PC-3 (cell line): ENCODE data around the gene FMNL2. TPM values are rescaled to one million over a fixed set of nuclear protein-coding genes. Genes with fewer than 3 reads are reported as not detected.
A peak's percentile ranks its signal among the peaks of the same experiment; 100 is the strongest.

Experiments used
- ATAC-seq: fragments of 200-7000 bp; cut with Tn5 transposase; 2 replicates; pipeline ENCODE4 v1.9.1; 2020; ENCODE audit warnings: mild to moderate bottlenecking, moderate library complexity
- BruUV-seq: library from RNA; stranded (reverse); fragments of 400-500 nt; replicated peaks from 2 replicates; lab custom pipeline; 2021; lab: Mats Ljungman, UMichigan
- CTCF ChIA-PET: fragments of 300-600 bp; sonication (Branson Sonifier 250); formaldehyde crosslinking; loops from one replicate; lab custom pipeline; 2022; ENCODE audit warnings: antibody characterized with exemption; lab: Charles Lee
- POLR2A ChIA-PET: fragments of 300-600 bp; sonication (Branson Sonifier 250); formaldehyde crosslinking; loops from one replicate; lab custom pipeline; 2022; ENCODE audit warnings: antibody characterized with exemption; ENCODE audit not compliant: unreplicated experiment; lab: Charles Lee
- DNase-seq: peaks from one replicate; pipeline ENCODE4 v3.0.0-alpha.2; 2015
- H2AFZ ChIP-seq: fragments of 300-600 bp; sonication (generic); 2 replicates; pipeline ENCODE4 v1.6.0; 2016; ENCODE audit warnings: antibody characterized with exemption, low read length
- H3F3A ChIP-seq: fragments of 300-600 bp; sonication (generic); one replicate; pipeline ENCODE4 v1.6.0; 2017; ENCODE audit warnings: antibody characterized with exemption, low read length, control low read depth, mild to moderate bottlenecking; ENCODE audit not compliant: unreplicated experiment
- H3K27ac ChIP-seq: fragments of 300-600 bp; sonication (generic); 2 replicates; pipeline ENCODE4 v1.5.1; 2016; ENCODE audit warnings: mild to moderate bottlenecking, low read length
- H3K27me3 ChIP-seq: fragments of 300-600 bp; sonication (generic); 2 replicates; pipeline ENCODE4 v1.6.1; 2016; ENCODE audit warnings: low read length, mixed read lengths
- H3K36me3 ChIP-seq: fragments of 300-600 bp; sonication (generic); 2 replicates; pipeline ENCODE4 v1.6.1; 2016; ENCODE audit warnings: low read depth, mixed run types, low read length, mixed read lengths
- H3K4me1 ChIP-seq: fragments of 300-600 bp; sonication (generic); 2 replicates; pipeline ENCODE4 v1.5.1; 2016; ENCODE audit warnings: low read length; ENCODE audit not compliant: insufficient read depth
- H3K4me2 ChIP-seq: fragments of 300-600 bp; sonication (generic); 2 replicates; pipeline ENCODE4 v1.6.0; 2016; ENCODE audit warnings: low read length
- H3K4me3 ChIP-seq: fragments of 300-600 bp; sonication (generic); 2 replicates; pipeline ENCODE4 v1.5.1; 2016; ENCODE audit warnings: mild to moderate bottlenecking, low read length, mixed read lengths
- H3K79me2 ChIP-seq: fragments of 300-600 bp; sonication (generic); 2 replicates; pipeline ENCODE4 v1.6.1; 2017; ENCODE audit warnings: low read length, mixed read lengths
- H3K9ac ChIP-seq: fragments of 300-600 bp; sonication (generic); 2 replicates; pipeline ENCODE4 v1.6.0; 2016; ENCODE audit warnings: mild to moderate bottlenecking, low read length
- H3K9me2 ChIP-seq: fragments of 300-600 bp; sonication (generic); replicated peaks from 2 replicates; pipeline ENCODE4 v1.6.1; 2016; ENCODE audit warnings: mixed run types, low read length, mixed read lengths
- H3K9me3 ChIP-seq: fragments of 300-600 bp; sonication (generic); 2 replicates; pipeline ENCODE4 v1.6.1; 2016; ENCODE audit warnings: low read length, mixed read lengths
- H4K20me1 ChIP-seq: fragments of 300-600 bp; sonication (generic); 2 replicates; pipeline ENCODE4 v1.6.1; 2016; ENCODE audit warnings: low read length, mixed read lengths
- EZH2 ChIP-seq: fragments of 300-600 bp; sonication (generic); IDR thresholded peaks from one replicate; pipeline ENCODE4 v1.6.1; 2017; ENCODE audit warnings: antibody characterized with exemption, mild to moderate bottlenecking, low read length; ENCODE audit not compliant: unreplicated experiment
- EZH2phosphoT487 ChIP-seq: fragments of 300-600 bp; sonication (generic); IDR thresholded peaks from 2 replicates; pipeline ENCODE4 v1.6.1; 2018; ENCODE audit warnings: mild to moderate bottlenecking, antibody characterized with exemption, low read length, borderline replicate concordance
- intact Hi-C: fragments of 100-400 bp; cut with micrococcal nuclease; formaldehyde crosslinking; loops from 2 replicates; pipeline ENCODE4 v1.9.0; 2023
- total RNA-seq: library from RNA; depleted of rRNA; stranded (reverse); fragments of >200 nt; gene quantifications from 2 replicates; pipeline ENCODE4 v1.2.3, GENCODE V29; 2014
- TF ChIP-seq, protein P1 (sequence below): fragments of 300-600 bp; sonication (generic); conservative IDR thresholded peaks from 2 replicates; pipeline ENCODE4 v1.5.1; 2017; ENCODE audit warnings: antibody characterized with exemption, low read depth, mild to moderate bottlenecking, low read length

Gene FMNL2
- total RNA-seq, 1 experiment from 2014 or later, result 15.8 TPM

DNA sequence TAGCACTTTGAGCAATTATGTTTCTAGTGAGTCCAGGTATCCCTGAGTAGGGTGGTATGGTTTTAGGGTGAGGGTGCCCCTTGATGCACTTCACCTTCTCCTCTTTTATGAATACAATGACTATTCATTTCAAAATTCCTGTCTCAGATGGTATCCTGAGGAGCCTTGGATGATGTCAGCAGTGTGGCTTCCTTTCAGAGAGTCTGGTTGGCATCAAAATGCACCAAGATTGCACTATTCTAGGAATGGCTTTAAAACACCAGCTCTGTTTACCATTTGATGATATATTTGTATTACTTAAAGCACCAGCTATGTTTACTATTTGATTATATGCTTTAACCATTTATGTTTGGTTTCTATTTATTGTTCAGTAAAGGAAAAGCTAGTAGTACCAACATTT is 141.0 kb downstream of the FMNL2 start:
- no peak overlapping the region for H3K27ac ChIP-seq
- H3K36me3 ChIP-seq, result no peaks in the 10 kb centered on the region
- H3K27me3 ChIP-seq, result no peaks in the 10 kb centered on the region
- no peak overlapping the region for H3K9ac ChIP-seq
- H3K4me1 ChIP-seq, result peaks cover 50% of the 10 kb centered on the region
- H3K4me2 ChIP-seq, result no peak overlapping the region
- BruUV-seq, result no TSS peak
- peaks cover 13% of the 10 kb centered on the region for H4K20me1 ChIP-seq
- no peaks in the 10 kb centered on the region for H3F3A ChIP-seq
- peaks cover 59% of the 10 kb centered on the region for H3K79me2 ChIP-seq
- peak; percentile 42 for DNase-seq
- intact Hi-C loops, result no loop called here
- no peak for TF ChIP-seq EZH2phosphoT487
- TF ChIP-seq, protein P1, sequence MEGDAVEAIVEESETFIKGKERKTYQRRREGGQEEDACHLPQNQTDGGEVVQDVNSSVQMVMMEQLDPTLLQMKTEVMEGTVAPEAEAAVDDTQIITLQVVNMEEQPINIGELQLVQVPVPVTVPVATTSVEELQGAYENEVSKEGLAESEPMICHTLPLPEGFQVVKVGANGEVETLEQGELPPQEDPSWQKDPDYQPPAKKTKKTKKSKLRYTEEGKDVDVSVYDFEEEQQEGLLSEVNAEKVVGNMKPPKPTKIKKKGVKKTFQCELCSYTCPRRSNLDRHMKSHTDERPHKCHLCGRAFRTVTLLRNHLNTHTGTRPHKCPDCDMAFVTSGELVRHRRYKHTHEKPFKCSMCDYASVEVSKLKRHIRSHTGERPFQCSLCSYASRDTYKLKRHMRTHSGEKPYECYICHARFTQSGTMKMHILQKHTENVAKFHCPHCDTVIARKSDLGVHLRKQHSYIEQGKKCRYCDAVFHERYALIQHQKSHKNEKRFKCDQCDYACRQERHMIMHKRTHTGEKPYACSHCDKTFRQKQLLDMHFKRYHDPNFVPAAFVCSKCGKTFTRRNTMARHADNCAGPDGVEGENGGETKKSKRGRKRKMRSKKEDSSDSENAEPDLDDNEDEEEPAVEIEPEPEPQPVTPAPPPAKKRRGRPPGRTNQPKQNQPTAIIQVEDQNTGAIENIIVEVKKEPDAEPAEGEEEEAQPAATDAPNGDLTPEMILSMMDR, result no peak
- no peak for TF ChIP-seq EZH2
- no peak overlapping the region for H2AFZ ChIP-seq
- no peak overlapping the region for H3K4me3 ChIP-seq
- ChIA-PET POLR2A (interaction anchor here (0.6 to 0.7 kb wide), 3 partner anchors 12 to 150 kb away, joined by 3 to 6 read pairs (median 5); no protein-coding TSS in a partner anchor), CTCF (no interaction called here)
- H3K9me2 ChIP-seq, result no peaks in the 10 kb centered on the region
- ATAC-seq, result peak; percentile 44
- H3K9me3 ChIP-seq, result no peaks in the 10 kb centered on the region

DNA sequence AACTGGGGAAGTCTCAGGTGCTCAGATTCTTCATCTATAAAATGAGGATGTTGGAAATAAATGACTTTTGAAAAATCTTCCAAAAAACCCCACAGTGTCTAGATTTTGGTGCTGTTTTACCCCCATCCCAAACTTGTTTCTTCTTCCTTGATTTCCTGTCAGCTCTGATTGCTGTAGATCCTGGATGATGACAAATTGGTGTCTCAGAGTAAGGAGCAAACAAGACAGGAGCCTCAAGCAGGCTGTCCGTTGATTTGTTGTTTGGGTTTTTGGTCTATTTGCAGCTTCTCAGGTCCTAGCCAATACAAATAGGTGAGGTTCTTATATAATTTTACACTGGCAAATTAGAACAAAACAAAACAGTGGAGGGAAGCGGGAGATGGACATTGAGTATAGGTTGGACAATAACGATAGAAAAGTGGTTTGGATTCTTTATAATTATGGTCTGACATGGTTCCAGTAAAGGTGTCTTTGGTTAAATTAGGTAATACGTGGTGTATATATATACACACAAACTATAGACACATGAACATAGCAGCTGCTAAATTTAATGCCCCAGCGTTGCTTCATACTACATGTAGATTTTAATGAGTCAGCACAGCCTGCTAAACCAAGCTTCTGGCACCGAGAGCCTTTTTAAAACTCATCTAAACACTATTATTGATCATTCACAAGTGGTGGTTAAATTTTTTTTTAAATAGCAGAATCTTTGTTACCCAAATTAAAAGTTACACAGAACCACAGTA is 142.5 kb downstream of the FMNL2 start:
- Histone ChIP-seq H3K27me3 (no peaks in the 10 kb centered on the region), H3K36me3 (no peaks in the 10 kb centered on the region), H3K9me2 (0 out of 2 replicates have a peak, but pooled peaks cover 1% of the 10 kb centered on the region), H3F3A (no peaks in the 10 kb centered on the region), H2AFZ (no peak overlapping the region), H3K4me3 (no peak overlapping the region), H3K9me3 (no peaks in the 10 kb centered on the region), H4K20me1 (peaks cover 7% of the 10 kb centered on the region), H3K79me2 (peaks cover 48% of the 10 kb centered on the region), H3K27ac (peak overlapping the region; percentile 27), H3K4me1 (peaks cover 44% of the 10 kb centered on the region), H3K4me2 (peak overlapping the region; percentile 51), H3K9ac (no peak overlapping the region)
- ChIA-PET POLR2A (interaction anchor here (1.0 kb wide), 1 partner anchor 150 kb away, joined by 5 read pairs; no protein-coding TSS in a partner anchor), CTCF (interaction anchor here (0.5 to 0.6 kb wide), 2 partner anchors 130 to 287 kb away, joined by 3 to 7 read pairs; no protein-coding TSS in a partner anchor)
- TF ChIP-seq EZH2phosphoT487, result no peak
- TF ChIP-seq EZH2, result no peak
- TF ChIP-seq, protein P1, result no peak
- no TSS peak for BruUV-seq
- peak; percentile 52 for DNase-seq
- peak; percentile 58 for ATAC-seq
- intact Hi-C loops, result no loop called here

DNA sequence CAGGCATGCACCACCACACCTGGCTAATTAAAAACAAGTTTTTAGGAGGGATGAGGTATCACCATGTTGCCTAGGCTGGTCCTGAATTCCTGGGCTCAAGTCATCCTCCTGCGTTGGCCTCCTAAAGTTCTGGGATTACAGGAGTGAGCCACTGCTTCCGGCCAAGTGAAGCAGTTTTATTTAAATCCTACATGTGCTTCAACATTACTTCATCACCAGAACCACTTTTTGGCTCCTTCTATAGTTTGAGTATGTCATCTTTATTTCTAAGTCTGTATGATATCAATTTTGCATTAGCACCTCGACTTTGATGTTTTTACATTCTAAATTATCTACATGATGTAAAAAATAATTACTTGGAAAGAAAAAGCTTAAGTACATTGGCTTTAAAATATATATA is 144.3 kb downstream of the FMNL2 start:
- no peak overlapping the region for H3K4me3 ChIP-seq
- no peaks in the 10 kb centered on the region for H3K36me3 ChIP-seq
- no peaks in the 10 kb centered on the region for H3K27me3 ChIP-seq
- DNase-seq (no peak), ATAC-seq (no peak)
- H3K4me2 ChIP-seq, result no peak overlapping the region
- peaks cover 27% of the 10 kb centered on the region for H3K4me1 ChIP-seq
- ChIA-PET CTCF (no interaction called here), POLR2A (no interaction called here)
- H3K79me2 ChIP-seq, result peaks cover 44% of the 10 kb centered on the region
- no peaks in the 10 kb centered on the region for H3K9me3 ChIP-seq
- no peak overlapping the region for H3K9ac ChIP-seq
- H3K9me2 ChIP-seq, result 0 out of 2 replicates have a peak, but pooled peaks cover 3% of the 10 kb centered on the region
- BruUV-seq, result no TSS peak
- no peak overlapping the region for H3K27ac ChIP-seq
- TF ChIP-seq EZH2 (no peak), EZH2phosphoT487 (no peak)
- TF ChIP-seq, protein P1, result no peak
- no peaks in the 10 kb centered on the region for H4K20me1 ChIP-seq
- intact Hi-C loops, result no loop called here
- no peak overlapping the region for H2AFZ ChIP-seq
- no peaks in the 10 kb centered on the region for H3F3A ChIP-seq
